Heart right ventricle (tissue), 16 donors: ENCODE data around the gene GGCT. TPM values are rescaled to one million over a fixed set of nuclear protein-coding genes. Genes with fewer than 3 reads are reported as not detected.
A peak's percentile ranks its signal among the peaks of the same experiment; 100 is the strongest.

ENCODE experiments used
- ATAC-seq, 8 donors: fragments of 200-7000 bp; cut with Tn5 transposase; one replicate each; pipeline ENCODE4 v1.9.1; 2020; ENCODE audit warnings: mild to moderate bottlenecking in 8 of 8, moderate library complexity in 8 of 8, moderate number of reproducible peaks in 1 of 8
- DNase-seq, 2 donors: peaks; one replicate each; pipeline ENCODE4 v3.0.0-alpha.2; 2020
- H3K27ac ChIP-seq, 10 donors: fragments of 200-600 bp; sonication (generic) in 2 of 10; one replicate each; pipeline versions ENCODE4 v1.5.0 to v1.8.0; 2020 to 2022; ENCODE audit warnings: mild to moderate bottlenecking in 3 of 10
- H3K27me3 ChIP-seq, 7 donors: fragments of 200-600 bp; one replicate each; pipeline ENCODE4 v1.8.0; 2021 to 2022; ENCODE audit warnings: mild to moderate bottlenecking in 2 of 7
- H3K36me3 ChIP-seq, 9 donors: fragments of 200-600 bp; sonication (generic) in 1 of 9; one replicate each; pipeline versions ENCODE4 v1.5.0 to v1.8.0; 2020 to 2022; ENCODE audit warnings: mild to moderate bottlenecking in 2 of 9
- H3K4me1 ChIP-seq, 9 donors: fragments of 200-600 bp; sonication (generic) in 1 of 9; one replicate each; pipeline versions ENCODE4 v1.5.0 to v1.8.0; 2020 to 2022; ENCODE audit warnings: mild to moderate bottlenecking in 4 of 9
- H3K4me3 ChIP-seq, 10 donors: fragments of 200-600 bp; sonication (generic) in 2 of 10; one replicate each; pipeline versions ENCODE4 v1.5.0 to v1.8.0; 2020 to 2022; ENCODE audit warnings: mild to moderate bottlenecking in 7 of 10, moderate library complexity in 2 of 10
- H3K9me3 ChIP-seq, 11 donors: fragments of 200-600 bp in 10 of 11; sonication (generic) in 2 of 11; one replicate each; pipeline versions ENCODE4 v1.5.0 to v1.8.0; 2013 to 2022; ENCODE audit warnings: mild to moderate bottlenecking in 2 of 11, control low read depth in 1 of 11, moderate library complexity in 1 of 11
- WGBS, 2 donors: extraction: QIAGEN DNeasy Blood & Tissue Kit; methylation state at CpG; one replicate each; pipeline ENCODE4 v1.1.7; 2013; ENCODE audit warnings: inconsistent platforms in 1 of 2; 5-methylcytosine and 5-hydroxymethylcytosine counted together
- intact Hi-C, 10 donors: fragments of 100-400 bp; cut with DNase I; formaldehyde crosslinking; loops; one replicate each; pipeline versions ENCODE4 v1.11.1 to v1.14.2; 2022
- polyA plus RNA-seq, 2 donors: library from polyadenylated mRNA; stranded (reverse); fragments of 200-250 nt; gene quantifications; one replicate each; pipeline ENCODE4 v1.2.3, GENCODE V29; 2013
- total RNA-seq, 10 donors: library from RNA; stranded (reverse); fragmentation: NEBNext Ultra II Directional in 3 of 10; extraction: Animal tissue kit (Norgen Biotek cat#: 25700) in 3 of 10; gene quantifications; one replicate each; pipeline versions ENCODE4 v1.2.1 to v1.2.4, GENCODE V29; 2021 to 2023
- TF ChIP-seq, protein P1 (sequence below), 9 donors: fragments of 200-600 bp; sonication (generic) in 2 of 9; IDR thresholded peaks; one replicate each; pipeline versions ENCODE4 v1.5.0 to v1.8.0; 2021 to 2022; ENCODE audit warnings: antibody characterized with exemption in 9 of 9, mild to moderate bottlenecking in 5 of 9, moderate library complexity in 1 of 9
- donor health status: Arrhythmogenic right ventricular cardiomyopathy.
- donor health status: ischemic (EF 13 %, LVEDD 7.1; RV severe dilation, severe dysfunction).
- donor health status: healthy with polysubstance abuse.
- donor health status: DM: no; HTN: yes; CAD: no.
- donor health status: DM: no; HTN: no; CAD: no.
- donor health status: ischemic (EF 25% LVEDD 6.9; RV normal size, moderate dysfunction).
- donor health status: ischemic (EF 25% LVEDD 5.7; RV mildly dilated, moderate dysfunction).
- donor health status: healthy.
- donor health status: DM: yes; HTN: yes; CAD: no.
- donor health status: Ischemic cardiomyopathy.
- donor health status: ischemic (EF 35%, LVEDD 5.7; RV mildly dilated, moderate dysfunction).
- donor health status: nonischemic (EF 11% LVEDD 7.7; RV severe dilation, severe dysfunction).
- donor health status: DM: yes; HTN: yes; CAD: no.
- donor health status: PGD.
- donor health status: ischemic (EF 29% LVEDD 5.4; RV normal size, mild dysfunction).
- donor health status: nonischemic (EF 23%, LVEDD 6.1; RV moderate dilation, normal function).

GGCT gene
- total and polyA plus RNA-seq, 12 donors: 13.8 to 54.2 (median 18.7) TPM

DNA sequence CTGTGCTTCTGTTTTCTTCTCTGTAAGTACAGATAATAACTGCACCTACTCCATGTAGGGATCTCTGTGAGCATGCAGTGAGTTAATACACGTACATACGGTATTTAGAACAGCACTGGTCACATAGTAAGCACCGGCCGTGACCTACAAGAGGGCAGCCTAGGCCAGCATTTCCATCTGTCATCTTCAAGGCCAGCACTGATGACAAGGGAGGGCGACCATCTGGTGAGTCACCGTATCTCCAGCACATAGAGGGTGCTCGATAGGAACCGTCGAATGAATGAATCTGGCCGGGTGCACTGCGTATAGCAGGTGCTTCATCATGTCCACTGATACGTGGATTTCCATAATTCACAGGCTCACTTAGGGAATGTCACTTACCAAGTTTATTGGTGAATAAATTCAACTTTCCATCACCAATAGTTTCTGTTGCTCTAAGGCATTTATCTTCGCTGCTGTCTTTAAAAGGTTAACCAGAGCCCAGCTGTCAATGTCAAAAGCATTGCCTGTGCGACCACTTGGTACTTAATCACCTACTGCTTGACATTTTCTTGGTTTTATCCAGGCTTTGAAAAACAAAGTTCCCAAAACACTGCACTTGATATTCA, 34.4 kb downstream of the GGCT start:
- H3K27ac ChIP-seq: peak overlapping the region; percentile 59 to 99 (median 86)
- intact Hi-C loops: loop anchor here in 2 of 10 donors (5.0 to 10.0 kb wide), 2 partner anchors 37 to 185 kb away; partner anchors contain the start of gene ZNRF2 (in 1 of the 2)
- ATAC-seq (peak; percentile 19 to 87 (median 64)), DNase-seq (peak in 1 of 2 donors; percentile 54)
- H3K9me3 ChIP-seq: no peaks in the 10 kb centered on the region
- peaks cover 36 to 100% (median 89%) of the 10 kb centered on the region in 9 donors for H3K4me1 ChIP-seq
- TF ChIP-seq, protein P1, sequence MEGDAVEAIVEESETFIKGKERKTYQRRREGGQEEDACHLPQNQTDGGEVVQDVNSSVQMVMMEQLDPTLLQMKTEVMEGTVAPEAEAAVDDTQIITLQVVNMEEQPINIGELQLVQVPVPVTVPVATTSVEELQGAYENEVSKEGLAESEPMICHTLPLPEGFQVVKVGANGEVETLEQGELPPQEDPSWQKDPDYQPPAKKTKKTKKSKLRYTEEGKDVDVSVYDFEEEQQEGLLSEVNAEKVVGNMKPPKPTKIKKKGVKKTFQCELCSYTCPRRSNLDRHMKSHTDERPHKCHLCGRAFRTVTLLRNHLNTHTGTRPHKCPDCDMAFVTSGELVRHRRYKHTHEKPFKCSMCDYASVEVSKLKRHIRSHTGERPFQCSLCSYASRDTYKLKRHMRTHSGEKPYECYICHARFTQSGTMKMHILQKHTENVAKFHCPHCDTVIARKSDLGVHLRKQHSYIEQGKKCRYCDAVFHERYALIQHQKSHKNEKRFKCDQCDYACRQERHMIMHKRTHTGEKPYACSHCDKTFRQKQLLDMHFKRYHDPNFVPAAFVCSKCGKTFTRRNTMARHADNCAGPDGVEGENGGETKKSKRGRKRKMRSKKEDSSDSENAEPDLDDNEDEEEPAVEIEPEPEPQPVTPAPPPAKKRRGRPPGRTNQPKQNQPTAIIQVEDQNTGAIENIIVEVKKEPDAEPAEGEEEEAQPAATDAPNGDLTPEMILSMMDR (IDR thresholded peaks at IDR 0.05): no peak
- no peaks in the 10 kb centered on the region for H3K27me3 ChIP-seq
- peaks cover 0 to 5% (median 0%) of the 10 kb centered on the region in 9 donors for H3K36me3 ChIP-seq
- H3K4me3 ChIP-seq: peak overlapping the region in 4 of 10 donors; percentile 1 to 23 (median 13)
- WGBS, 2 donors: 9 to 14% methylated on average over 14 of the region's 14 CpGs

- intact Hi-C loops: loop anchor here in 1 of 10 donors (5.0 kb wide), 1 partner anchor 38 kb away; no protein-coding TSS in a partner anchor
- Histone ChIP-seq H3K36me3 (peaks cover 0 to 3% (median 0%) of the 10 kb centered on the region in 9 donors), H3K27ac (peak overlapping the region; percentile 59 to 99 (median 86)), H3K9me3 (no peaks in the 10 kb centered on the region), H3K4me1 (peaks cover 37 to 100% (median 89%) of the 10 kb centered on the region in 9 donors), H3K27me3 (no peaks in the 10 kb centered on the region), H3K4me3 (peak overlapping the region in 3 of 10 donors; percentile 6 to 24 (median 23))
- ATAC-seq (peak; percentile 76 to 88 (median 82)), DNase-seq (peak; percentile 63 to 90)
- TF ChIP-seq, protein P1 (IDR thresholded peaks at IDR 0.05): peak in 8 of 9 donors; percentile 14 to 67 (median 50)
- WGBS, 2 donors: 5 to 9% methylated on average over 5 of the region's 5 CpGs
These were observed 35.3 kb downstream of the GGCT start for GRCh38 chr7:30469303-30469702.

GRCh38 chr7:30468791-30469190, 35.8 kb downstream of the GGCT start:
- Histone ChIP-seq H3K4me3 (peak overlapping the region in 3 of 10 donors; percentile 6 to 24 (median 23)), H3K27ac (peak overlapping the region; percentile 59 to 99 (median 86)), H3K4me1 (peaks cover 41 to 100% (median 89%) of the 10 kb centered on the region in 9 donors), H3K36me3 (no peaks in the 10 kb centered on the region), H3K9me3 (no peaks in the 10 kb centered on the region), H3K27me3 (no peaks in the 10 kb centered on the region)
- 36 to 46% methylated on average over 4 of the region's 4 CpGs for WGBS, 2 donors
- ATAC-seq (peak in 1 of 8 donors; percentile 9), DNase-seq (no peak)
- intact Hi-C loops: loop anchor here in 1 of 10 donors (5.0 kb wide), 1 partner anchor 39 kb away; no protein-coding TSS in a partner anchor
- TF ChIP-seq, protein P1 (IDR thresholded peaks at IDR 0.05): no peak

- H3K4me1 ChIP-seq: peaks cover 37 to 100% (median 89%) of the 10 kb centered on the region in 9 donors
- H3K27ac ChIP-seq: peak overlapping the region in 8 of 10 donors; percentile 78 to 99 (median 87)
- no peak overlapping the region for H3K4me3 ChIP-seq
- H3K36me3 ChIP-seq: peaks cover 0 to 3% (median 0%) of the 10 kb centered on the region in 9 donors
- H3K27me3 ChIP-seq: no peaks in the 10 kb centered on the region
- WGBS, 2 donors: 44 to 63% methylated on average over 2 of the region's 2 CpGs
- ATAC-seq (no peak), DNase-seq (no peak)
- no peaks in the 10 kb centered on the region for H3K9me3 ChIP-seq
- intact Hi-C loops: loop anchor here in 1 of 10 donors (5.0 kb wide), 1 partner anchor 39 kb away; no protein-coding TSS in a partner anchor
- TF ChIP-seq, protein P1 (IDR thresholded peaks at IDR 0.05): no peak
These were observed 36.6 kb downstream of the GGCT start for GRCh38 chr7:30468041-30468440.
